Measurements from ENCODE around the gene GLT6D1. TPM values are rescaled to one million over a fixed set of nuclear protein-coding genes. Genes with fewer than 3 reads are reported as not detected.

GLT6D1 gene
- polyA plus RNA-seq, 3 donors, result not detected

DNA sequence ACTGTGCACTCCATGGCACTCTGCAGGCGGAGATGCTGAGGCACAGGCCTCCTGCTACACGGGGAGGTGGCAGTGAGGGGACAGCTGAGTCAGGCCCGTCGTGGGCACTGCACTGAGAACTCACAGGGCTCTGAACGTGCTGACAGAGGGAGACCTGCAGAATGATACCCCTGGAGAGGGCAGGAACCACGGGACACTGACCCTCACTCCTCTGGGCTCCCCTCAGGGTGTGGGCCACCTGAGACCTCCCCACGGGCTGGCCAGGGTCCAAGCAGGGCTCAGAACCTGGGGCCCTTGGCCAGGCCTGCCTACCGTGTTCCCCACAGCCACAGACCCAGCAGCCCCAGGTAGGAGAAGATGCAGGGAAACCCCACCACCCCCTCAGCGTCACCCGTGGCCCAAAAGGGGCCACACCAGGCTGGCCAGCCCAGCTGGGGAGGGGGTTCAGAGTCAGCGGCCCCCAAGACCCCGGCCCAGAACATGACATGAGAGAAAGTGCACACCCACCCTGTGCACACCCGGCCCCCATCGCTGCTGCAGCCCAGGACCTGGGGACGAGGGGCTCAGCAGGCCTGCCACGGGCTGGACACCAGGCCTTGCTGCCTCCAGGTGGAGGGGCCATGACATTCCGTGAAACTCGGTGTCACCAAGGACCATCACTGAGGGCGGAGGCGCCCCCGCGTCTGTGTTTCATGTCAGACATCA lies 30.9 kb downstream of the GLT6D1 start:
- DNase-seq, result no peak

DNA sequence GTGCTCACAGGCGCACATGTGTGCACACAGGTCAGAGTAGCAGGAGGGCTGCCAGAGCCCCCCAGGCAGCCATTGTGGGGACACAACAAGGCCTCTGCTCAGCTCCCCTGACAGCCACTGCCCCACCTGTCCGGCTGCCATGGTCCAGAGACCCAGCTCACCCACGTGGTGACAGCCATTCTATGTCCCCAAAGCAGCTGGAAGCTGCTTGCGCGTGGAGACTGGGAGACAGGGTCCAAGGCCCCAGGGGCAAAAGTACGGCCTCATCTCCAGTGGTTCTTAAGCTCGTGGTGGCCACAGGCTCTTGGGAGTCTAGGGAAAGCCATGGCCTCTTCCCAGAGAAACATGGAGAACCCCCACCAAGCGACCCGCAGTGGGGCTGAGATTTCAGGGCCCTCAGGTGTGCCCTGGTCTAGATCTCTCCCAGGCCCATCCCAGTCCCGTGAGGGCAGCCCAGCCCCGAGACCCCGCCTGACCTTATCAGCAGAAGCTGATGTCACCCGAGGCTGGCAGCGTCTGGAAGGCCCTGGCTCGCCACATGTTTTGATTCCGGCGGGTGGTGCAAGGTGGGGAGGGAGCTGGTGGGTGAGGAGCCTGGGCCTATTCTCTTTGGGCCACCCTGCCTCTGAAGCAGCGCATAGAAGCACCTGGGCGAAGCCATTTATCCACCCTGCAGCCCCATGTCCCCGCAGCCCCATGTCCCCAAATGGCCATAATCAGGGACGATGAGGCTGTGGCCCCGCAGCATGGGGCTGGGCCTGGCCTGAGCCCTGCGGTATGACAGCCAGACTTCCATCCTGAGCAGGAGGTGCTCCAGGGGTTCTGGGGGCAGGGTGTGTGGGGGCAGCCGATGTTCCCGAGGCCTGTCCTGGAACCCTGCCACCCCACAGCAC lies 31.7 kb downstream of the GLT6D1 start:
- no peak for DNase-seq

- DNase-seq, result no peak
Observed at GRCh38 chr9:135606885-135607259, 32.5 kb downstream of the GLT6D1 start.

DNA sequence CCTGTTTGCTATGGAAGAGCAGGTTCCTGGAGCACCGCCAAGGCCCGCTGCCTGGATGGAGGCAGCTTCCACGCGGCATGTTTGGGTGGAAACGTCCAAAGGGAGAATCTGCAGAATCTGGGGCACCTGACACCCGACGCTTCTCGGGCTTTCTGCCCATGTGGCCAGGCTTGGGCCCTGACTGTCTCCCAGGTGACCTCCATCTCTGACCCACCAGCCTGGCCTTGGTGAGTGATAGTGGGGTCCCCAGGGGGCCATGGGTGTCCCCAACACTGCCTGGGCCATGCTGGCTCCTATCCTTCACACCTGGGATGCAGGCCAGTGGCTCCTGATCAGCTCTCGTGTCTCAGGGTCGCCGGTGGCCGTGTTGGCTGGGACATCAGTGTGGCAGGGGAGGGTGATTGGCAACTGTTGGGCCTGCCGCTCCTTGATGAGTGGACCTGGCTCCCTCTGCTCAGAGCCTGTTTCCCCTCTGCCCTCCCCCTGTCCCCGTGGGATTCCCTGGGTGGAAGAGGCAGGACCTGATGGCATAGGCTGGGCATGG lies 34.0 kb downstream of the GLT6D1 start:
- DNase-seq, result no peak

DNA sequence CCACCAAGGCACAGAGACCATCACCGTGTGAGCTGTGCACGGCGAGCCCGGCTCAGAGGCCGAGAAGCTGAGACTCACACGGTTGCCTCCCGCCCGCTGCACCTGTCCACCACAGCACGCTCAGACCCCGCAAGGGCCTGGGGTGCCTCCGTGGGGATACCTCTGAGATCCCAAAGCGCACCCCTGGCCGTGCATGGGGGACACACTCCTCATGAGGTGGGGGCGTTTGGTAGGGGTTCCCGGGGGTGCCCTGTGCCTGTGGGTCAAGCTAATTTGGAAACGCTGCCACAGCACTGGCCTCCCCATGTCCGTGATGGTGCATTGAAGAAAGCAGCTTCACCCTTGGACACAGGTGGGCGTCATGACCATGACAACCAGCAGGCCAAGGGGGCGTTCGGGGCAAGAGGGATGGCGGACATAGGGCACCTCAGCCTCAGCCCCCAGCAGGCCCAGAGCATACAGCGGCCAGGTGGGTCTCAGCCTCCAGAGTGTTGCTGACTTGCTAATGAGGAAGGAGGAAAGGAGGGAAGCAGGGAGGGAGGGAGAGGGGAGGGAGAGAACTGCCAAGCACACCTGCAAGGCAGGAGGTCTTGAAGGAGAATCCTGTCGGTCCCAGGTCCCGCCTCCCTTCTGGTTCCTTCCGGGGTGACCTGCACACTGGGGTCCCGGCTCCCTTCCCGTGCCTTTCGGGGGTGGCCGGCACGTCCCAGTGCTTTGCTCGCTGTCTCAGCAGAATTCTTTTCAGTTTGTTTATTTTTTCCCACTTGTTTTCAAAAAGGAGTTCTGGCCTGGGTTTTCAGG lies 34.7 kb downstream of the GLT6D1 start:
- no peak for DNase-seq

DNA sequence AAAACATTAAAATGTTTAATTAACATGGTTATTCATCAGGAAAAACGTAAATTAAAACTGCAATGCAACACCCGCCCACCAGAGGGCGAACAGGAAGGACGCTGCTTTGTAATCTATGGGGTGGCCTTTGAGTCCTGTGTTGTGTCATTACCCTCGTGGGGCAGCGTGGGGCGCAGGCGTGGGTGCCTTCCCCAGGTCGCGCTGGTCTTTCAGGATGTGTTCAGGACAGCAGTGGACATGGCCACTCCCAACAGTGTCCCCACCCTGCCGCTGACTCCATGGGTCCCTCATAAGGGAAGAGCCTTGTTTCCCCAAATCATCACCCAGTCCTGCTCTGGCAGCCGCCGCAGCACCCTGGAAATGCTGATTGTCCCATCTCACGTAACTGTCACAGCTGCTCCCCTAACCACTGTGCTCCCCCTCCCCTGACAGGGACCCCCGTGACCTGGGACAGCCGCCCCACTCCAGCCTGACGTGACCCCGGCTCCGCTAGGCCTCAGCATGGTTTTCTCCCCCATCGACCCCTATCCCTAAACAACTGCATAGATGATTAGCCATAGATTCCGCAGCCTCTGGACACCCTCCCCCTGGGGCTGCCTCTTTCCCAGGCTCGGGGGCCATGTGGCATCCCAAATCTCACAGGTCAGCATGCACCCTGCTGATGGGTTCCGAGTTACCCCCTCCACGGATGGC lies 36.4 kb downstream of the GLT6D1 start:
- DNase-seq, result no peak

- DNase-seq, result no peak
Observed at GRCh38 chr9:135601988-135602387, 37.4 kb downstream of the GLT6D1 start.

DNA sequence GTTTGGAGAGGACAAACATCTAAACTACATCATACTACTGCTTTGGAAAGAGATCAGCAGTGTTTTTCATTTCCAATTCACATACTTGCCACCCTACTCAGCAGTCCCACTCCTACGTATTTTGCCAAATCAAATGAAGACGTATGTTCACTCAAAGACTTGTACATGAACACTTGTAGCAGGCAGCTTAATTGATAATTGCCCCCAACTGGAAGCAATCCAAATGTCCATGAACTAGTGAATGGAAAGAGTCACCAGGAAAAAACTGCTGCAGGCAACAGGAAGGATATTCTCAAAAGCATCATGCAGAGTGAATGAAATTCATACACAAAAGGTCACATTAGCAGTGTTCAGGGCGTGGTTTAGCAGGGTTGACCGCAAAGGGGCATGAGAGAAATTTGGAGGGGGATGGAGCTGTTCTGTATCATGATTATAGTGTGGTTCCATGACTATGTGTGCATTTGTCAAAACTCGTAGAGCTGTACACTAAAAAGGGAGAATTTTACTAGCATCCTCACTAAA lies 39.0 kb downstream of the GLT6D1 start:
- no peak for DNase-seq

GRCh38 chr9:135596211-135596610 lies 43.1 kb downstream of the GLT6D1 start:
- no peak for DNase-seq

DNA sequence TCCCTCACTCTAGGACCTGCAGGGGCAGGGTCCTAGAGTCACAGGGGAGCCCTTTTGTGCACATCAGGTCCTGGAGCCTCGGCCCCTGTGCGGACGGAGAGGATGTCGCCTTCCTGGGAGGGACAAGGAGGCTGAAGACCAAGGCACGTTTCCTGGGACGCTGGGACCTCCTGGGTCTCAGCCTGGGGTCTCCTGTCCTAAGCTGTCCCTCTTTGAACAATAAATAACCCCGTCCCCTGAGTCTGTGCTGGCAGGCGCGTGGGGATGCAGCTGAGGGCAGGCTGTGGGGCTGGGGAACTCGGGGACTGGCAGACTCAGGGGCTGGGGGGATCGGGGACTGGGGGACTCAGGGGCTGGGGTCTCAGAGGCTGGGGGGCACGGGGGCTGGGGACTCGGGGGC lies 46.7 kb downstream of the GLT6D1 start:
- DNase-seq, result no peak

DNA sequence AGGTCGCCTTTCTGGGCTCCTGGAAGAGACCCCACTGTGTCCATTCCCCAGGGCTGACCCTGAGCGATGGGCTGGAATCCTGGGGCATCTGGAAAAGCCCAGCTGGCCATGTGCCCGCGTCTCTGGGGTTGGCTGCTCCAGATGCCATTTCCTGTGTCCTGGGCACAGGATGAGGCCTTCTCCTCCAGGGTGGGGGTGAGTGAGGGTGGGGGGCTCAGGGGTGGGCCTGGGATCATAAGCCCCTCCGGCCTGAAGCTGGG lies 47.1 kb downstream of the GLT6D1 start:
- DNase-seq, result no peak

DNA sequence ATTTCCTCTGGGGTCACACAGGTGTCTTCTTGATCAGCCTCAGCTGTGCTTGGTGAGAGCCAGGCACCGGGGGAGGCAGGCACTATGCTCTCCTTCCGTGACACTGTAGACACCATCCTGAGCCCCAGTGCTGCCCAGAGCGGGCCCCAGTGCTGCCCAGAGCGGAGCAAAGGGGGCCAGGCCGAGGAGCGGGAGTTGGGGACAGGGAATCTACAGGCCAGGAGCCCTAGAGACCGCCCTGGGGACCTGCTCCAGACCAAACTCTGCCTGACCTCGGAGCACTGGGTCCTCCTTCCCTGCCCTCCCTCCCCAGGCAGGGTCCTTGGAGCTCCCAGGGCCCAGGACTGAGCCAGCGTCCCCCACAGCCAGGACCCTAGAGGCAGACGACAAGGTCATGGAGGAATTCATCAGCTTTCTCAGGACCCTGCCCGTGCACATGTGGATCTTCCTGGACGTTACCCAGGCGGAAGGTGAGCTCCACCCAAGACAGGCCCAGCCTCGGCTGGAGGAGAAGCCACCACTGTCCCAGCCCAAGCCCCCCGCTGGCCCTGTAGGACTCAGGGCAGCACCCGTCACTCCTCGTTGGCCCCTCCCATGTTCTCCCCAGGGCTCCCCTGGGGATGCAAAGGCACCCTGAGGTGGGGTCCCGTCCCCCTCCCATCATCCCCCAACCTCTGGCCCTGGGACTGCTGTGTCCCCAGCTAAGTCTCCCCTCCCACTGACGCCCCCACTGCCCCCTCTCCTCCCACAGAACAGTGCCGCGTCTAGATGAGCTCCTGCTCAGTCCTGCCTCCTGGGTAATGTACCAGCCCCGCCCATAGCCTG lies 47.6 kb downstream of the GLT6D1 start:
- DNase-seq, result no peak

DNA sequence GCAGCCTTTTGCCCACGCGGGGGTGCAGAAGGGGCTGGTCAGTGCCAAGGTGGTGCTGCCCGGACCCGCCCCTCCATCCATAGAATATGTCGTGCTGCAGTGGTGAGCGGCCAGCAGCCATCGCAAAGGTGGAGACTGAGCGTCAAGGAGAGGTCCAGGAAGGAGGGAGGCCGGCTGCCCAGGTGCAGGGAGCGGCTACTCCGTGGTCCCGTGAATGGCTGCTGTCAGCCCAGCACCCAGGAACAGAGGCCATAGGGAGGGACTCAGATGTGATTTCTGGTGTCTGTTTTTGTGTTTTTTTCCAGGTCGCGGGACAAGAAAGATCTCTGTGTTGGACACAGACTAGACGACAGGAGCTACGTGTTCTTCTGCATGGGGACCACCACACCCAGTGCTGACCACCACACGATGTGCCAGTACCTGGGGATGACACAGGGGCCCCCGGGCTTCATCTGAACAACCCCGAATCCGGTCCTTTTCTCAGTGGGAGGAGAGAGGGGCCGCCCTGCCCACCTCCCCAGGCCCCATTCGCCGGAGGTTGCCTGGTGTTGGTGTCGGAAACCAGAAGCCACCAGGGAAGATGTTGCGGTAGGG lies 48.8 kb downstream of the GLT6D1 start:
- DNase-seq, result no peak

- DNase-seq, result no peak
Observed at GRCh38 chr9:135589596-135590485, 49.5 kb downstream of the GLT6D1 start.

GRCh38 chr9:135588886-135589595 lies 50.3 kb downstream of the GLT6D1 start:
- DNase-seq, result no peak

DNA sequence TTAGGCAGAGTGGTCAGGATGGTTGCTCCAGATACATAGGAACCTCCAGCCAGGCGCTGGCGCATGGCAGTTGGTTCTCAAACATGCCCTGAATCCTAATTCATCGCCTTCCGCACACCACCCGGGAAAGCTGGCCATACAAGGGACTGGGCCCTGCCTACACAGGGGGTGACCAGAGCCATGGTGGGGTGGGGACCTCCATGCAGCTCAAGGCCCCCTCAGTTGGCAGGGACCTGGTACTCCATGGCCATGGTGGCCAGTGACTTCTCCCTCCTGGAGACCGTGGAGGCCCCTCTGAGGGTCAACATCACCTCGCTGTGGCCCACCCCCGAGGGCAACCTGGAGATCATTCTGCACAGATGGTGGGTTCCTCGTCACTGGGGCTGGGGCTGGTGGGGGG lies 51.0 kb downstream of the GLT6D1 start:
- no peak for DNase-seq

GRCh38 chr9:135587658-135588057 lies 51.7 kb downstream of the GLT6D1 start:
- DNase-seq, result no peak

GRCh38 chr9:135586601-135587109 lies 52.7 kb downstream of the GLT6D1 start:
- DNase-seq, result no peak

Data from renal pelvis (tissue), 4 donors.